Measurements from ENCODE around the gene PRIMA1. TPM values are rescaled to one million over a fixed set of nuclear protein-coding genes. Genes with fewer than 3 reads are reported as not detected.

Gene PRIMA1
- total RNA-seq, 1 experiment from 2014 or later: not detected

DNA sequence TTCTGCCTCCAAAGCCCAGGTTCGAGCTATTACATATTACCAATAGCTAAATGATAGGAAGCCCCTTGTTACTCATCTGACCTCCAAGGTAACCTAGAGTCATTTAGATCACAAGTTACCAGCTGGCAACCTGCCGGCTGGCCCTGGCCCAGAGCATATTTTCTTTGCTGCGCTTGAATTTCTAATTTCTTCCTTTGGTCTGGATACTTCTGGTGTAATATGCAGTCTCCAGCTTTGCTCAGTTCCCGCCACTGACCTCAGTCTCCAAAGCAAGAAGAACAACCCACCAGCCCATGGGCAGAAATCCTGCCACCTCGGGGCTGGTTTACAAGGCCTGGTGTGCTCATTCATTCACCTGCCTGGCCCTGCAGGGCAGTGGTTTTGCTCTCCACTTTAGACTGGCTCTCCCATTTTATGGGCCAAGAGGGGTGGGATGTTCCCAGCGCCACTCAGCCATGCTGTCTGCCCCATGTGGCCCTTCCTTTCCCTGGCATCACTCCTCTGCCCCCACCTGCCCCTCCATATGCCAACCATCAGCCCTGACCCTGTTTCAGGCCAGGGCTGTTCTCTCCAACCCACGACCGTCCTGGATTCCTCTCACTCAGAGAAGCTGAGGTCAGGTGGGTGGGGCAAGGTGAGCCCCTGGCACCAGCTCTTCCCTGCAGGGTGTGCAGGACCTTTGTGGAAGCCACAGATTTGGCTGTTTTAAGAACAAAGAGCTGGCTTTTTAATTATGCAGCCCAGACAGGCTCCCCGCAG, 76.0 kb downstream of the PRIMA1 start:
- no peaks in the 10 kb centered on the region for H3K79me2 ChIP-seq (ENCODE audit: low read length)
- no peak overlapping the region for H2AFZ ChIP-seq (ENCODE audit: low read length)
- H3K4me1 ChIP-seq (ENCODE audit: low read length): peaks cover 53% of the 10 kb centered on the region
- no peak overlapping the region for H3K27ac ChIP-seq (ENCODE audit: low read length)
- H3K9me2 ChIP-seq (replicated peaks; ENCODE audit: insufficient read depth, low read length): no peaks in the 10 kb centered on the region
- no peak overlapping the region for H3K4me2 ChIP-seq (ENCODE audit: low read depth, low read length, poor library complexity, severe bottlenecking)
- no peaks in the 10 kb centered on the region for H4K20me1 ChIP-seq (ENCODE audit: insufficient read depth, low read depth, low read length)
- H3K9me3 ChIP-seq (ENCODE audit: low read length): no peaks in the 10 kb centered on the region
- peak overlapping the region; percentile 5; the same call in 1 of the 2 replicates for H3K9ac ChIP-seq (ENCODE audit: low read length)
- H3K4me3 ChIP-seq (ENCODE audit: low read length): no peak overlapping the region
- no peaks in the 10 kb centered on the region for H3K27me3 ChIP-seq (ENCODE audit: low read length)
- H3K36me3 ChIP-seq (ENCODE audit: insufficient read depth, low read length): no peaks in the 10 kb centered on the region
- no peak for DNase-seq

DNA sequence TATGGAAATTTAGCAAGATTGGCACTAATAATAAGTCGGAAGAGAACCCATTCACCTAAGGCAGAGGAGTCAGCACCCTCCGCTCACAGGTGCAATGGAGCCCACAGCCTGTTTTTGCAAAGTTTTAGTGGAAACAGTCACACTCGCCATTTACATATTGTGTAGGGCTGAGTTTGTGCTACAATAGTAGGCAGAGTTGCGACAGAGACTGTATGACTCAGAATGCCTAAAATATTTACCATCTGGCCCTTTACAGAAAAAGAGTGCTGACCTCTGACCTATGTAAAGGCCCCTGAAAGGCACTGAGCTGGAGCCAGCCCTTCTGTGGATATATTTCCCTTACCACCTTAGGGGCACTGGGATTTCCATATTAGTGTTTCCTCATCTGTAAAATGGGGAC, 79.0 kb downstream of the PRIMA1 start:
- Histone ChIP-seq H3K79me2 (ENCODE audit: low read length) (no peaks in the 10 kb centered on the region), H3K4me1 (ENCODE audit: low read length) (peaks cover 61% of the 10 kb centered on the region), H3K4me3 (ENCODE audit: low read length) (peak overlapping the region; percentile 5; the same call in 1 of the 2 replicates), H3K9me2 (replicated peaks; ENCODE audit: insufficient read depth, low read length) (no peaks in the 10 kb centered on the region), H4K20me1 (ENCODE audit: insufficient read depth, low read depth, low read length) (no peaks in the 10 kb centered on the region), H3K36me3 (ENCODE audit: insufficient read depth, low read length) (no peaks in the 10 kb centered on the region), H3K27me3 (ENCODE audit: low read length) (no peaks in the 10 kb centered on the region), H3K9me3 (ENCODE audit: low read length) (no peaks in the 10 kb centered on the region), H3K9ac (ENCODE audit: low read length) (peak overlapping the region; percentile 54), H3K4me2 (ENCODE audit: low read depth, low read length, poor library complexity, severe bottlenecking) (peak overlapping the region; percentile 60), H2AFZ (ENCODE audit: low read length) (no peak overlapping the region), H3K27ac (ENCODE audit: low read length) (peak overlapping the region; percentile 93)
- peak; percentile 92 for DNase-seq

DNA sequence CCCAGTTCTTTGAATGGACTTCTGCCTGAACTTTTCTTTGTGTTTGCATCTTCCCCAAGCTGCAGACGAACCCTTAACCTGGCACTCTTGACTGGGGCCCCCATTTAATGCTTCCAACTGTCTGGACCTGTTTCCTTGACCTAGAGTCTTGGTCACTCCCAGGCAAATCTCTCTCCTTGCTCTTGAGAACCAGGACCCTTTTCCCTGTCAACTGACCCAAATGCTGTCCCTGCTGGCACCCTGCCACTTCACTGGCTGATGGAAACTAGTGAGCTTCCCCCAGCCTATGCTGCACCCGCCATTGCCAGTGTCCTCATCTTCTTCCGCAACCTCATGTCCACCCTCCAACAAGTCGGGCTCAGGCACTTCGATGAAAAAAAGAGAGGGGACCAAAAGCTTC, 79.5 kb downstream of the PRIMA1 start:
- DNase-seq: no peak
- no peaks in the 10 kb centered on the region for H3K36me3 ChIP-seq (ENCODE audit: insufficient read depth, low read length)
- no peaks in the 10 kb centered on the region for H3K79me2 ChIP-seq (ENCODE audit: low read length)
- peak overlapping the region; percentile 54 for H3K9ac ChIP-seq (ENCODE audit: low read length)
- peaks cover 61% of the 10 kb centered on the region for H3K4me1 ChIP-seq (ENCODE audit: low read length)
- H3K27me3 ChIP-seq (ENCODE audit: low read length): no peaks in the 10 kb centered on the region
- peak overlapping the region; percentile 60 for H3K4me2 ChIP-seq (ENCODE audit: low read depth, low read length, poor library complexity, severe bottlenecking)
- no peaks in the 10 kb centered on the region for H4K20me1 ChIP-seq (ENCODE audit: insufficient read depth, low read depth, low read length)
- H3K9me3 ChIP-seq (ENCODE audit: low read length): no peaks in the 10 kb centered on the region
- no peaks in the 10 kb centered on the region for H3K9me2 ChIP-seq (replicated peaks; ENCODE audit: insufficient read depth, low read length)
- H3K4me3 ChIP-seq (ENCODE audit: low read length): peak overlapping the region; percentile 5; the same call in 1 of the 2 replicates
- peak overlapping the region; percentile 93 for H3K27ac ChIP-seq (ENCODE audit: low read length)
- H2AFZ ChIP-seq (ENCODE audit: low read length): no peak overlapping the region

DNA sequence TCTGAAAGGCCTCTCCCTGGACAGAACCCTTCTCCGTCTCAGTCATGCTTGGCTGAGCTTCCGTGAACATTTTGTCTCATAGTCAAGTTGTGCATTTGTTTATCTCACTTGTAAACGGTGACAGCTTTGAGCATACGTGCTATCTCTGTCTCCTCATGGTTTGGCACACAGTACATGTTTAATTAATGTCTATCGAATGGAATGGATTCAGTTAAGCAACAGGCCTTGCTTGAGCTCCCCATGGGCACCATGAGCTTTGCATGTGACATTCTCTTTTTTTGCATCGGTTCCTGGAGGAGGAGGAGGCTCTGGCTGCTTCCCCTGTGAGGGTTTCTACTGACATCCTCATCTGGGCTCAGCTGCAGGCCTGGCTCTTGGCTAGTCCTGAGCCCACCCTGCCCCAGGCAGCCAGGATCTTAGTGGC, 80.0 kb downstream of the PRIMA1 start:
- H3K4me1 ChIP-seq (ENCODE audit: low read length): peaks cover 60% of the 10 kb centered on the region
- no peak overlapping the region for H2AFZ ChIP-seq (ENCODE audit: low read length)
- H3K27ac ChIP-seq (ENCODE audit: low read length): peak overlapping the region; percentile 93
- DNase-seq: peak; percentile 96
- H3K27me3 ChIP-seq (ENCODE audit: low read length): no peaks in the 10 kb centered on the region
- peak overlapping the region; percentile 60 for H3K4me2 ChIP-seq (ENCODE audit: low read depth, low read length, poor library complexity, severe bottlenecking)
- no peaks in the 10 kb centered on the region for H3K36me3 ChIP-seq (ENCODE audit: insufficient read depth, low read length)
- H3K9ac ChIP-seq (ENCODE audit: low read length): peak overlapping the region; percentile 54
- H4K20me1 ChIP-seq (ENCODE audit: insufficient read depth, low read depth, low read length): no peaks in the 10 kb centered on the region
- peak overlapping the region; percentile 5; the same call in 1 of the 2 replicates for H3K4me3 ChIP-seq (ENCODE audit: low read length)
- no peaks in the 10 kb centered on the region for H3K79me2 ChIP-seq (ENCODE audit: low read length)
- no peaks in the 10 kb centered on the region for H3K9me3 ChIP-seq (ENCODE audit: low read length)
- H3K9me2 ChIP-seq (replicated peaks; ENCODE audit: insufficient read depth, low read length): no peaks in the 10 kb centered on the region

DNA sequence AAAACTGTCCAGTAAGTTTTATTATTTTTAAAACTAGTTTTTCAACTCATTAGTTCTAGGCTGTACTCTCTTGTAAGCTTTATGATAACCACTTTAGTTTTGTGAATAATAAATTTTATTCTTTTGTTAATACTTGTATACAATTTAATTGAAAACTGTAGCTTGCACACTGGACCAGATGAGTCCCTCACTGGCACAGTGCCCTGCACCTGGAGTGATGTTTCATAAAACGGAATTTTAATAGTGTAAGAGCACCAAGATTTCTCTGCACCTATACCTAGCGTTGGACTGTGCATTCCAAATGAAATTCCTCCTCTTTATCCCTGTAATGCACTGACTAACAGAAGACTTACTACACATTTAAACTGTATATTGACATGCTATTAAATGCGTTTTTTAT, 80.8 kb downstream of the PRIMA1 start:
- Histone ChIP-seq H3K4me1 (ENCODE audit: low read length) (peaks cover 52% of the 10 kb centered on the region), H3K9me2 (replicated peaks; ENCODE audit: insufficient read depth, low read length) (no peaks in the 10 kb centered on the region), H3K36me3 (ENCODE audit: insufficient read depth, low read length) (no peaks in the 10 kb centered on the region), H3K4me3 (ENCODE audit: low read length) (no peak overlapping the region), H3K27ac (ENCODE audit: low read length) (peak overlapping the region; percentile 93), H2AFZ (ENCODE audit: low read length) (no peak overlapping the region), H4K20me1 (ENCODE audit: insufficient read depth, low read depth, low read length) (no peaks in the 10 kb centered on the region), H3K9me3 (ENCODE audit: low read length) (no peaks in the 10 kb centered on the region), H3K79me2 (ENCODE audit: low read length) (no peaks in the 10 kb centered on the region), H3K27me3 (ENCODE audit: low read length) (no peaks in the 10 kb centered on the region), H3K9ac (ENCODE audit: low read length) (peak overlapping the region; percentile 32; the same call in 1 of the 2 replicates), H3K4me2 (ENCODE audit: low read depth, low read length, poor library complexity, severe bottlenecking) (peak overlapping the region; percentile 60)
- DNase-seq: peak; percentile 58

DNA sequence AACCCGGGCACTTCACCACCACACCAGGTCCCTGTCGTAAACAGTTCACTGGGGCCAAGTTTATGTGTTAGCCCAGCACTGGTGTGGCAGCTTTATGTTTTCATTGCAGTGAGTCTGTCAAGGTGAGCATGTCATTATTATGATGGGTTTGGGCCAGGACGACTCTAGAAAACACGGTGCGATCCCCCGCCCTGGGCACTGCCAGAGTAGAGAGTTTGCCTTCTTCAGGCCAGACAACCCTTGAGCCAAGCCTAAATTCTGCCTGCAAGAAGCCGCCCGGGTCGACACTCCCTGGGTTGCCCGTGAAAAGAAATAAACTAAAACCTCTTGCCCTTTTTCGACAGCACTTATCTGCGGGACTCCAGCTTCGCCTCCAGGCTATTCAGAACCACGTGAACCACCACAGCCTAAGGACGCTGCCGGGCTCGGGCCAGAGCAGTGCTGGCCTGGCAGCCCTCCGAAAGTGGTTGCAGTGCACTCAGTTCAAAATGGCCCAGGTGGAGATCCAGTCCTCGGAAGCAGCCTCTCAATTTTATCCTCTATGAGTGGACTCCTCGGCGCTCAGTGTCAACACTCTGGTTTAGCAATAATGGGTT, 81.8 kb downstream of the PRIMA1 start:
- no peak overlapping the region for H2AFZ ChIP-seq (ENCODE audit: low read length)

DNA sequence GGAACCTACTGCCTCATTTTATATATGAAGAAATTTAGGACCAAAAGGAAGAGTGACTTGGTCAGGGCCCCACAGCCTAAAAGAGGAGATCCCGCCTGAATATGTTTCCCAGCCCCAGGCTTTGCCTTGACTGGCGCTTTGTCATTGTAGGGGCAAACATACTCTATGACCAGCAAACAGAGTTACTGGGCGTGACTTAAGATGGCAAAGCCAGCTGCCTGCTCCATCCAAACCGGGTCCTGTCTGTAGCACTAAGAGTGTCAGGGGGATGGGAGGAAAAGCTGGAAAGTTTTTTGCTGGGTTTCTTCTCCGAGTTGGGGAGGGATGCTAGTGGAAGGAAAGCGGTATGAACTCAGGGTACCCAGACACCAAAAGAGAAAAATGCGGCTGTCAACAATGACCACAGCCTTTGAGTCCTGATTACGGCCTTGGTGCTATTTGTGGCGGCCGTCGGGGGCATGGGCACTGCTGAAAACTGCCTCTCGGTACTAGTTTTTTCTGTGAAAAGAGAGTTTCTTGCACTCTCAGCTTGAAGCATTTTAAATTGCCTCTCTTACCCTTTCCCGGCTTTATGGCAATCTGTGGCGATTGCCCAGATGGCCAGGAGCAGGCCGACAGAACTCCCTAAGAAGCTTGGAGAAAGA, 82.7 kb downstream of the PRIMA1 start:
- H2AFZ ChIP-seq (ENCODE audit: low read length): no peak overlapping the region
- no peak overlapping the region for H3K4me2 ChIP-seq (ENCODE audit: low read depth, low read length, poor library complexity, severe bottlenecking)
- H3K9ac ChIP-seq (ENCODE audit: low read length): no peak overlapping the region
- no peaks in the 10 kb centered on the region for H3K36me3 ChIP-seq (ENCODE audit: insufficient read depth, low read length)
- H3K4me3 ChIP-seq (ENCODE audit: low read length): no peak overlapping the region
- H3K27ac ChIP-seq (ENCODE audit: low read length): no peak overlapping the region
- no peaks in the 10 kb centered on the region for H4K20me1 ChIP-seq (ENCODE audit: insufficient read depth, low read depth, low read length)
- H3K9me2 ChIP-seq (replicated peaks; ENCODE audit: insufficient read depth, low read length): no peaks in the 10 kb centered on the region
- peaks cover 41% of the 10 kb centered on the region for H3K4me1 ChIP-seq (ENCODE audit: low read length)
- H3K79me2 ChIP-seq (ENCODE audit: low read length): no peaks in the 10 kb centered on the region
- DNase-seq: no peak
- no peaks in the 10 kb centered on the region for H3K27me3 ChIP-seq (ENCODE audit: low read length)
- no peaks in the 10 kb centered on the region for H3K9me3 ChIP-seq (ENCODE audit: low read length)

More for the DNA sequence above, 81.8 kb downstream of the PRIMA1 start:
- DNase-seq: no peak
- H3K9ac ChIP-seq (ENCODE audit: low read length): no peak overlapping the region
- H3K36me3 ChIP-seq (ENCODE audit: insufficient read depth, low read length): no peaks in the 10 kb centered on the region
- no peaks in the 10 kb centered on the region for H3K9me2 ChIP-seq (replicated peaks; ENCODE audit: insufficient read depth, low read length)
- no peak overlapping the region for H3K4me2 ChIP-seq (ENCODE audit: low read depth, low read length, poor library complexity, severe bottlenecking)
- no peaks in the 10 kb centered on the region for H3K9me3 ChIP-seq (ENCODE audit: low read length)
- no peaks in the 10 kb centered on the region for H3K79me2 ChIP-seq (ENCODE audit: low read length)
- no peaks in the 10 kb centered on the region for H3K27me3 ChIP-seq (ENCODE audit: low read length)
- peak overlapping the region; percentile 93 for H3K27ac ChIP-seq (ENCODE audit: low read length)
- H4K20me1 ChIP-seq (ENCODE audit: insufficient read depth, low read depth, low read length): no peaks in the 10 kb centered on the region
- peaks cover 44% of the 10 kb centered on the region for H3K4me1 ChIP-seq (ENCODE audit: low read length)
- H3K4me3 ChIP-seq (ENCODE audit: low read length): no peak overlapping the region

DNA sequence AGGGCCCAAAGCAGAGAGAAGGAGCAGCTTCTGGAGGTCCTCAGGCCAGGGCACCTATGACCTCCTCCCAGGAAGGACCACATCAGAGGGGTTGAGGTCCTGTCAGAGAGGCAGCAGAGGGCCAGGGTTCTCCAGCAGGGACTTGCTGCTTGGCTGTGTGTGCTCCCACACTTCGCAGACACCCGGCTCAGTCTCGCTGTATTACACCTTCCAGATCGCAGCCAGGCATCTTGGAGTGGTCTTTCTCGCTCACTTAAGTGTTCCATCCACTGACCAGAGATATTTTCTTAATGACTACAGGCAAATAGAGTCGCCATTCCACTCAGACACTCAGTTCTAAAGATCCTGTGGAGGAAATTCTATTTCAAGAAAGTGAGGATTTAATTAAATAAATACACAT, 84.3 kb downstream of the PRIMA1 start:
- Histone ChIP-seq H3K9ac (ENCODE audit: low read length) (no peak overlapping the region), H3K9me2 (replicated peaks; ENCODE audit: insufficient read depth, low read length) (no peaks in the 10 kb centered on the region), H3K4me1 (ENCODE audit: low read length) (peaks cover 25% of the 10 kb centered on the region), H3K4me2 (ENCODE audit: low read depth, low read length, poor library complexity, severe bottlenecking) (no peak overlapping the region), H3K9me3 (ENCODE audit: low read length) (no peaks in the 10 kb centered on the region), H2AFZ (ENCODE audit: low read length) (no peak overlapping the region), H3K4me3 (ENCODE audit: low read length) (no peak overlapping the region), H3K27ac (ENCODE audit: low read length) (no peak overlapping the region), H3K36me3 (ENCODE audit: insufficient read depth, low read length) (no peaks in the 10 kb centered on the region), H3K79me2 (ENCODE audit: low read length) (no peaks in the 10 kb centered on the region), H4K20me1 (ENCODE audit: insufficient read depth, low read depth, low read length) (no peaks in the 10 kb centered on the region), H3K27me3 (ENCODE audit: low read length) (no peaks in the 10 kb centered on the region)
- DNase-seq: no peak
